HG03095 (cell line): ENCODE results near the gene SMARCA2.
A peak's percentile ranks its signal among the peaks of the same experiment; 100 is the strongest.

ENCODE experiments used
- ATAC-seq: cut with Tn5 transposase; IDR thresholded peaks from one replicate; pipeline ENCODE4 v1.9.1; 2021; ENCODE audit warnings: moderate library complexity; ENCODE audit not compliant: unreplicated experiment

Gene SMARCA2

GRCh38 chr9:2015581-2016407, 647 bp downstream of the SMARCA2 start:
- peak; percentile 0 for ATAC-seq

- ATAC-seq: no peak
Observed at GRCh38 chr9:2016408-2017330, 1.5 kb downstream of the SMARCA2 start.

GRCh38 chr9:2017331-2018161, 2.4 kb downstream of the SMARCA2 start:
- peak; percentile 16 for ATAC-seq

- ATAC-seq: no peak
Observed at GRCh38 chr9:2018162-2018643, 3.1 kb downstream of the SMARCA2 start.

GRCh38 chr9:2018764-2019558, 3.8 kb downstream of the SMARCA2 start:
- ATAC-seq: no peak

GRCh38 chr9:2019723-2020122, 4.6 kb downstream of the SMARCA2 start:
- no peak for ATAC-seq

GRCh38 chr9:2021731-2022130, 6.6 kb downstream of the SMARCA2 start:
- no peak for ATAC-seq

- no peak for ATAC-seq
Observed at GRCh38 chr9:2022560-2022959, 7.4 kb downstream of the SMARCA2 start.

- ATAC-seq: no peak
Observed at GRCh38 chr9:2023042-2023441, 7.9 kb downstream of the SMARCA2 start.

- ATAC-seq: no peak
Observed at GRCh38 chr9:2023532-2023931, 8.4 kb downstream of the SMARCA2 start.

- ATAC-seq: no peak
Observed at GRCh38 chr9:2024888-2025782, 10.0 kb downstream of the SMARCA2 start.

GRCh38 chr9:2026220-2026997, 11.3 kb downstream of the SMARCA2 start:
- ATAC-seq: no peak

GRCh38 chr9:2027543-2028160, 12.5 kb downstream of the SMARCA2 start:
- ATAC-seq: no peak

GRCh38 chr9:2028888-2029287, 13.7 kb downstream of the SMARCA2 start:
- no peak for ATAC-seq

GRCh38 chr9:2029666-2030170, 14.6 kb downstream of the SMARCA2 start:
- no peak for ATAC-seq

- ATAC-seq: no peak
Observed at GRCh38 chr9:2032234-2032633, 17.1 kb downstream of the SMARCA2 start.

- ATAC-seq: no peak
Observed at GRCh38 chr9:2036844-2037243, 21.7 kb downstream of the SMARCA2 start.
